ENCODE results near the gene ACTN1.

ACTN1 gene

GRCh38 chr14:68927089-68927488 is 52.0 kb downstream of the ACTN1 start:
- Histone ChIP-seq H3K36me3 (ENCODE audit: control insufficient read depth in 1 of 2, insufficient read depth in 2 of 2, low read length in 2 of 2) (peaks cover 35 to 56% of the 10 kb centered on the region in 2 experiments), H3K27me3 (ENCODE audit: insufficient read depth, low read length) (no peaks in the 10 kb centered on the region), H3K18ac (ENCODE audit: low read length) (no peak overlapping the region), H3K14ac (ENCODE audit: low read length) (no peak overlapping the region), H3K9ac (ENCODE audit: low read length) (no peak overlapping the region), H4K12ac (ENCODE audit: low read depth, low read length) (no peak overlapping the region), H3K79me2 (ENCODE audit: control insufficient read depth, insufficient read depth, low read length, poor library complexity) (peaks cover 42% of the 10 kb centered on the region), H3K4me2 (ENCODE audit: low read length) (no peak overlapping the region), H3K9me3 (ENCODE audit: insufficient read depth, low read depth, low read length) (peaks cover 6% of the 10 kb centered on the region), H3K79me1 (ENCODE audit: low read length) (peaks cover 27% of the 10 kb centered on the region), H3K4me1 (ENCODE audit: control insufficient read depth in 1 of 2, insufficient read depth in 2 of 2, low read length in 2 of 2) (peaks cover 39 to 50% of the 10 kb centered on the region in 2 experiments), H2AFZ (ENCODE audit: insufficient read depth, low read length, poor library complexity) (no peak overlapping the region), H2BK12ac (ENCODE audit: low read length) (no peak overlapping the region), H2BK120ac (ENCODE audit: insufficient read depth, low read length, poor library complexity) (no peak overlapping the region), H2BK5ac (ENCODE audit: low read depth, low read length, poor library complexity) (no peak overlapping the region), H4K91ac (ENCODE audit: low read depth, low read length) (no peak overlapping the region), H3K23ac (ENCODE audit: low read length) (no peak overlapping the region), H4K8ac (ENCODE audit: low read depth, low read length) (no peak overlapping the region), H3K27ac (ENCODE audit: low read depth, low read length) (no peak overlapping the region), H2AK5ac (ENCODE audit: low read length) (no peak overlapping the region), H3K4me3 (ENCODE audit: low read depth, low read length) (no peak overlapping the region), H3K4ac (ENCODE audit: low read depth, low read length) (no peak overlapping the region)
- no CpG with 5 or more reads among the region's 3 CpGs for WGBS (ENCODE audit: extremely low coverage, insufficient coverage, insufficient read length)
- DNase-seq, result no peak

GRCh38 chr14:68926236-68926635 is 52.9 kb downstream of the ACTN1 start:
- Histone ChIP-seq H2AFZ (ENCODE audit: insufficient read depth, low read length, poor library complexity) (no peak overlapping the region), H4K8ac (ENCODE audit: low read depth, low read length) (no peak overlapping the region), H3K4me3 (ENCODE audit: low read depth, low read length) (no peak overlapping the region), H2BK12ac (ENCODE audit: low read length) (no peak overlapping the region), H2BK120ac (ENCODE audit: insufficient read depth, low read length, poor library complexity) (no peak overlapping the region), H3K4ac (ENCODE audit: low read depth, low read length) (peak overlapping the region; percentile 37), H3K36me3 (ENCODE audit: control insufficient read depth in 1 of 2, insufficient read depth in 2 of 2, low read length in 2 of 2) (peaks cover 36 to 55% of the 10 kb centered on the region in 2 experiments), H3K4me2 (ENCODE audit: low read length) (no peak overlapping the region), H3K9me3 (ENCODE audit: insufficient read depth, low read depth, low read length) (peaks cover 6% of the 10 kb centered on the region), H2BK5ac (ENCODE audit: low read depth, low read length, poor library complexity) (no peak overlapping the region), H3K9ac (ENCODE audit: low read length) (no peak overlapping the region), H3K4me1 (ENCODE audit: control insufficient read depth in 1 of 2, insufficient read depth in 2 of 2, low read length in 2 of 2) (peaks cover 41 to 50% of the 10 kb centered on the region in 2 experiments), H4K12ac (ENCODE audit: low read depth, low read length) (no peak overlapping the region), H3K18ac (ENCODE audit: low read length) (no peak overlapping the region), H4K91ac (ENCODE audit: low read depth, low read length) (no peak overlapping the region), H3K79me1 (ENCODE audit: low read length) (peaks cover 29% of the 10 kb centered on the region), H3K79me2 (ENCODE audit: control insufficient read depth, insufficient read depth, low read length, poor library complexity) (peaks cover 37% of the 10 kb centered on the region), H3K27ac (ENCODE audit: low read depth, low read length) (no peak overlapping the region), H2AK5ac (ENCODE audit: low read length) (no peak overlapping the region), H3K27me3 (ENCODE audit: insufficient read depth, low read length) (no peaks in the 10 kb centered on the region), H3K14ac (ENCODE audit: low read length) (no peak overlapping the region), H3K23ac (ENCODE audit: low read length) (no peak overlapping the region)
- DNase-seq, result peak in 1 of 2 donors; percentile 38
- WGBS (ENCODE audit: extremely low coverage, insufficient coverage, insufficient read length), result no CpG with 5 or more reads among the region's 1 CpG

GRCh38 chr14:68925373-68925772 is 53.7 kb downstream of the ACTN1 start:
- no CpG with 5 or more reads among the region's 10 CpGs for WGBS (ENCODE audit: extremely low coverage, insufficient coverage, insufficient read length)
- Histone ChIP-seq H3K18ac (ENCODE audit: low read length) (peak overlapping the region; percentile 31), H3K23ac (ENCODE audit: low read length) (no peak overlapping the region), H2BK5ac (ENCODE audit: low read depth, low read length, poor library complexity) (no peak overlapping the region), H3K4ac (ENCODE audit: low read depth, low read length) (peak overlapping the region; percentile 63), H4K8ac (ENCODE audit: low read depth, low read length) (no peak overlapping the region), H3K4me2 (ENCODE audit: low read length) (no peak overlapping the region), H4K12ac (ENCODE audit: low read depth, low read length) (no peak overlapping the region), H3K36me3 (ENCODE audit: control insufficient read depth in 1 of 2, insufficient read depth in 2 of 2, low read length in 2 of 2) (peaks cover 44 to 57% of the 10 kb centered on the region in 2 experiments), H2BK12ac (ENCODE audit: low read length) (no peak overlapping the region), H3K79me2 (ENCODE audit: control insufficient read depth, insufficient read depth, low read length, poor library complexity) (peaks cover 34% of the 10 kb centered on the region), H2BK120ac (ENCODE audit: insufficient read depth, low read length, poor library complexity) (no peak overlapping the region), H3K79me1 (ENCODE audit: low read length) (peaks cover 29% of the 10 kb centered on the region), H3K14ac (ENCODE audit: low read length) (no peak overlapping the region), H3K4me3 (ENCODE audit: low read depth, low read length) (peak overlapping the region; percentile 10), H3K27ac (ENCODE audit: low read depth, low read length) (peak overlapping the region; percentile 69), H3K9ac (ENCODE audit: low read length) (no peak overlapping the region), H3K9me3 (ENCODE audit: insufficient read depth, low read depth, low read length) (peaks cover 8% of the 10 kb centered on the region), H2AK5ac (ENCODE audit: low read length) (no peak overlapping the region), H4K91ac (ENCODE audit: low read depth, low read length) (no peak overlapping the region), H3K4me1 (ENCODE audit: control insufficient read depth in 1 of 2, insufficient read depth in 2 of 2, low read length in 2 of 2) (peaks cover 41 to 48% of the 10 kb centered on the region in 2 experiments), H3K27me3 (ENCODE audit: insufficient read depth, low read length) (no peaks in the 10 kb centered on the region), H2AFZ (ENCODE audit: insufficient read depth, low read length, poor library complexity) (no peak overlapping the region)
- no peak for DNase-seq

- peak overlapping the region; percentile 87 for H4K91ac ChIP-seq (ENCODE audit: low read depth, low read length)
- peak overlapping the region; percentile 73 for H3K18ac ChIP-seq (ENCODE audit: low read length)
- peak overlapping the region; percentile 33 for H4K8ac ChIP-seq (ENCODE audit: low read depth, low read length)
- H3K4me2 ChIP-seq (ENCODE audit: low read length), result no peak overlapping the region
- peaks cover 29% of the 10 kb centered on the region for H3K79me1 ChIP-seq (ENCODE audit: low read length)
- H2BK120ac ChIP-seq (ENCODE audit: insufficient read depth, low read length, poor library complexity), result peak overlapping the region; percentile 81
- H2AFZ ChIP-seq (ENCODE audit: insufficient read depth, low read length, poor library complexity), result no peak overlapping the region
- H3K9ac ChIP-seq (ENCODE audit: low read length), result no peak overlapping the region
- peaks cover 28% of the 10 kb centered on the region for H3K79me2 ChIP-seq (ENCODE audit: control insufficient read depth, insufficient read depth, low read length, poor library complexity)
- peak overlapping the region; percentile 86 for H3K4ac ChIP-seq (ENCODE audit: low read depth, low read length)
- peak overlapping the region; percentile 40 for H2AK5ac ChIP-seq (ENCODE audit: low read length)
- peak overlapping the region; percentile 69 for H3K27ac ChIP-seq (ENCODE audit: low read depth, low read length)
- no peak overlapping the region for H3K4me3 ChIP-seq (ENCODE audit: low read depth, low read length)
- peak overlapping the region; percentile 51 for H2BK12ac ChIP-seq (ENCODE audit: low read length)
- no peaks in the 10 kb centered on the region for H3K27me3 ChIP-seq (ENCODE audit: insufficient read depth, low read length)
- H2BK5ac ChIP-seq (ENCODE audit: low read depth, low read length, poor library complexity), result peak overlapping the region; percentile 75
- H3K23ac ChIP-seq (ENCODE audit: low read length), result no peak overlapping the region
- H3K4me1 ChIP-seq (ENCODE audit: control insufficient read depth in 1 of 2, insufficient read depth in 2 of 2, low read length in 2 of 2), result peaks cover 38 to 42% of the 10 kb centered on the region in 2 experiments
- H4K12ac ChIP-seq (ENCODE audit: low read depth, low read length), result no peak overlapping the region
- no CpG with 5 or more reads among the region's 12 CpGs for WGBS (ENCODE audit: extremely low coverage, insufficient coverage, insufficient read length)
- H3K14ac ChIP-seq (ENCODE audit: low read length), result peak overlapping the region; percentile 75
- DNase-seq, result peak; percentile 95
- peaks cover 48 to 61% of the 10 kb centered on the region in 2 experiments for H3K36me3 ChIP-seq (ENCODE audit: control insufficient read depth in 1 of 2, insufficient read depth in 2 of 2, low read length in 2 of 2)
- H3K9me3 ChIP-seq (ENCODE audit: insufficient read depth, low read depth, low read length), result peaks cover 8% of the 10 kb centered on the region
These were observed 54.6 kb downstream of the ACTN1 start for GRCh38 chr14:68924186-68925158.
